ENCODE data around the gene CALML3. TPM values are rescaled to one million over a fixed set of nuclear protein-coding genes. Genes with fewer than 3 reads are reported as not detected.

CALML3 gene
- total RNA-seq, 4 donors from 2014 or later, result not detected

- no peak for TF ChIP-seq CTCF (IDR thresholded peaks at IDR 0.05; ENCODE audit: low read depth)
Observed at GRCh38 chr10:5496261-5497250, 28.2 kb upstream of the CALML3 start.

GRCh38 chr10:5497289-5497688 lies 27.5 kb upstream of the CALML3 start:
- TF ChIP-seq CTCF (IDR thresholded peaks at IDR 0.05; ENCODE audit: low read depth), result no peak

GRCh38 chr10:5497948-5498730 lies 26.6 kb upstream of the CALML3 start:
- no peak for TF ChIP-seq CTCF (IDR thresholded peaks at IDR 0.05; ENCODE audit: low read depth)

GRCh38 chr10:5498791-5499492 lies 25.8 kb upstream of the CALML3 start:
- TF ChIP-seq CTCF (IDR thresholded peaks at IDR 0.05; ENCODE audit: low read depth), result no peak

GRCh38 chr10:5499493-5500140 lies 25.1 kb upstream of the CALML3 start, which contains the start of gene CALML5:
Gene CALML5, minus strand, starts transcription at chr10:5499570. Its CDS starts 132 bp downstream, at chr10:5499438.
- TF ChIP-seq CTCF (IDR thresholded peaks at IDR 0.05; ENCODE audit: low read depth), result no peak

GRCh38 chr10:5500162-5500670 lies 24.5 kb upstream of the CALML3 start:
- no peak for TF ChIP-seq CTCF (IDR thresholded peaks at IDR 0.05; ENCODE audit: low read depth)

Data from subcutaneous adipose tissue (tissue), 4 donors.